Measurements from ENCODE around the gene PIH1D1.

Gene PIH1D1

DNA sequence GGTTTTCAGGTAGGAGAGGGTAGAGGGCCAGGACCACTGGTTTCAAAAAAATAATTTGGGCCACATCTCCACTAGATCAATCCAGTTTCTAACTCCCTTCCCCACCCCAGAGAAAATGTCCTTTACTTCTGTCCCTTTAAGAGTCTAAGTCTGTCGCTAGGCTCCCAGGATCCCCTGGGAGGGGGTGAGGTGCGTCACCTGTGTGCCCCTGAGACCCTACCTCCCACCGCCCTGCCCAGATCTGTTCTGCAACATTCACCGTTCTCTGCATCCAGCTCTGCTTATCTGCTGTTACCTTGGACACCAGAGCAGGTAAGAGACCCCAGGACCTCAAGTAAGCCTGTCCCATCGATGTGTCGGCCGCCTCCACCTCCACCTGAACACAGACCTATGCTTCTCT lies 26.4 kb downstream of the PIH1D1 start, which contains the start of gene GFY:
GFY (plus strand) TSS at position 211 of the 400 bp plus-strand sequence. CDS start 1,043 bp downstream, outside the sequence.
- no peaks in the 10 kb centered on the region for H3K27me3 ChIP-seq (ENCODE audit: insufficient read depth, low read length, poor library complexity, severe bottlenecking)
- peaks cover 31% of the 10 kb centered on the region for H3K4me1 ChIP-seq (ENCODE audit: insufficient read depth, low read length, poor library complexity, severe bottlenecking)
- no peaks in the 10 kb centered on the region for H4K20me1 ChIP-seq (ENCODE audit: insufficient read depth, low read length, poor library complexity, severe bottlenecking)
- H3K4me2 ChIP-seq (ENCODE audit: low read depth, low read length, poor library complexity, severe bottlenecking) = peak within 1 kb of the TSS; percentile 68
- H3K36me3 ChIP-seq (ENCODE audit: insufficient read depth, low read length) = no peaks in the 10 kb centered on the region
- H3K4me3 ChIP-seq (ENCODE audit: low read length, poor library complexity, severe bottlenecking) = peak within 1 kb of the TSS; percentile 50
- H3K9me3 ChIP-seq (ENCODE audit: insufficient read depth, low read depth, low read length) = no peaks in the 10 kb centered on the region
- H3K9me2 ChIP-seq (replicated peaks; ENCODE audit: low read depth, low read length) = no peaks in the 10 kb centered on the region
- no peak within 1 kb of the TSS for H2AFZ ChIP-seq (ENCODE audit: low read length)
- H3K9ac ChIP-seq (ENCODE audit: low read depth, low read length, poor library complexity, severe bottlenecking) = peak within 1 kb of the TSS; percentile 50
- H3F3A ChIP-seq (ENCODE audit: low read depth) = no peaks in the 10 kb centered on the region
- H3K79me2 ChIP-seq (ENCODE audit: insufficient read depth, low read length) = no peaks in the 10 kb centered on the region
- TF ChIP-seq, protein P1, sequence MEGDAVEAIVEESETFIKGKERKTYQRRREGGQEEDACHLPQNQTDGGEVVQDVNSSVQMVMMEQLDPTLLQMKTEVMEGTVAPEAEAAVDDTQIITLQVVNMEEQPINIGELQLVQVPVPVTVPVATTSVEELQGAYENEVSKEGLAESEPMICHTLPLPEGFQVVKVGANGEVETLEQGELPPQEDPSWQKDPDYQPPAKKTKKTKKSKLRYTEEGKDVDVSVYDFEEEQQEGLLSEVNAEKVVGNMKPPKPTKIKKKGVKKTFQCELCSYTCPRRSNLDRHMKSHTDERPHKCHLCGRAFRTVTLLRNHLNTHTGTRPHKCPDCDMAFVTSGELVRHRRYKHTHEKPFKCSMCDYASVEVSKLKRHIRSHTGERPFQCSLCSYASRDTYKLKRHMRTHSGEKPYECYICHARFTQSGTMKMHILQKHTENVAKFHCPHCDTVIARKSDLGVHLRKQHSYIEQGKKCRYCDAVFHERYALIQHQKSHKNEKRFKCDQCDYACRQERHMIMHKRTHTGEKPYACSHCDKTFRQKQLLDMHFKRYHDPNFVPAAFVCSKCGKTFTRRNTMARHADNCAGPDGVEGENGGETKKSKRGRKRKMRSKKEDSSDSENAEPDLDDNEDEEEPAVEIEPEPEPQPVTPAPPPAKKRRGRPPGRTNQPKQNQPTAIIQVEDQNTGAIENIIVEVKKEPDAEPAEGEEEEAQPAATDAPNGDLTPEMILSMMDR (conservative IDR thresholded peaks at IDR 0.05; ENCODE audit: low read length) = no peak
- no peak for TF ChIP-seq EZH2phosphoT487 (IDR thresholded peaks at IDR 0.05; ENCODE audit: borderline replicate concordance)

- no peaks in the 10 kb centered on the region for H4K20me1 ChIP-seq (ENCODE audit: insufficient read depth, low read length, poor library complexity, severe bottlenecking)
- H2AFZ ChIP-seq (ENCODE audit: low read length) = peak overlapping the region; percentile 40
- no peaks in the 10 kb centered on the region for H3K9me3 ChIP-seq (ENCODE audit: insufficient read depth, low read depth, low read length)
- H3K4me2 ChIP-seq (ENCODE audit: low read depth, low read length, poor library complexity, severe bottlenecking) = peak overlapping the region; percentile 68
- H3F3A ChIP-seq (ENCODE audit: low read depth) = no peaks in the 10 kb centered on the region
- H3K9me2 ChIP-seq (replicated peaks; ENCODE audit: low read depth, low read length) = no peaks in the 10 kb centered on the region
- TF ChIP-seq EZH2phosphoT487 (IDR thresholded peaks at IDR 0.05; ENCODE audit: borderline replicate concordance) = no peak
- TF ChIP-seq, protein P1 (conservative IDR thresholded peaks at IDR 0.05; ENCODE audit: low read length) = no peak
- no peaks in the 10 kb centered on the region for H3K27me3 ChIP-seq (ENCODE audit: insufficient read depth, low read length, poor library complexity, severe bottlenecking)
- peak overlapping the region; percentile 50 for H3K4me3 ChIP-seq (ENCODE audit: low read length, poor library complexity, severe bottlenecking)
- peaks cover 37% of the 10 kb centered on the region for H3K4me1 ChIP-seq (ENCODE audit: insufficient read depth, low read length, poor library complexity, severe bottlenecking)
- H3K9ac ChIP-seq (ENCODE audit: low read depth, low read length, poor library complexity, severe bottlenecking) = peak overlapping the region; percentile 50
- no peaks in the 10 kb centered on the region for H3K79me2 ChIP-seq (ENCODE audit: insufficient read depth, low read length)
- no peaks in the 10 kb centered on the region for H3K36me3 ChIP-seq (ENCODE audit: insufficient read depth, low read length)
Observed at GRCh38 chr19:49423985-49424303, 27.7 kb downstream of the PIH1D1 start.

DNA sequence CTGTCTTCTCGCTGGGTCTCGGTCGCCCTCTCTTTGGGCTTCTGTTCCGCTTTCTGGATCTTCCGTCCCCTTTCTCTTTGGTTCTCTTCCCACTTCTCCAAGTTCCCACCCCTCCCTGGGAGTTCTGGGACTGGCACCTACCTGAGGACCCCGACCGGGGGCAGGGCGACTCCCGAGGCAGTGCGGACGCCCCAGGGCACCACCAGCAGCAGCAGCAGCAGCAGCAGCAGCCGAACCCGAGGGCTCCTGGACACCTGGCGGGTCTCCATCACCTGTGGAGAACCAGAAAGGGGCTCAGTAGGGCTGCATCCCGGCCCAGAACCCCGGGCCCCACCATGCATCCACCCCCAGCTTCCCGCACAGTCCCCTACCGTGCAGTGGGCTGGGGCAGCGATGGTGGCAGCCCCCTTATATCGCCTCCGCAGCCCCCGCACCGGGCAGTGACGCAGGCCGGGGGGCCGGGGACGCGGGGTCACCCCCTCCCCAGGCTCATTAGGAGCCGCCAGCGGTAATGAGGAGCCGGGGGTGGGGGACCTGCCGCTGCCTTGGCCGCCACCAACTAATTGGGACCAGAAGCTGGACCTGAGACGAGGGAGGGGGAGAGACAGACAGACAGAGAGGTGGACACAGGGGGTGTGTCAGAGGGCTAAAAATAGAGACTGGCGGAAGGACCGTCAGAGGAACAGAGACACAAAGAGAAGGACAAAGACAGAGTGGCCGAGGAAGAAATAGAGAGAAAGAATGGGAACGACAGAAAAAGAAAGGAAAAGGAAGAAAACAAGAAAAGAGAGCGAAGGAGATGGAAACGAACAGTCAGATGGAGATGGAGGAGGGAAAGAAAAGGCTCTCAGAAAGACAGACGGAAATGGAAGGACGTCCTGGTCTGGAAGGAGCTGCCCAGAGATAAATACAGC lies 28.3 kb downstream of the PIH1D1 start, which contains the start of gene PTH2:
PTH2 (minus strand) TSS at position 371 of the 914 bp plus-strand sequence; CDS start at position 269, 102 bp downstream.
- H3K36me3 ChIP-seq (ENCODE audit: insufficient read depth, low read length) = no peaks in the 10 kb centered on the region
- H3K4me3 ChIP-seq (ENCODE audit: low read length, poor library complexity, severe bottlenecking) = peak within 1 kb of the TSS; percentile 50
- peaks cover 37% of the 10 kb centered on the region for H3K4me1 ChIP-seq (ENCODE audit: insufficient read depth, low read length, poor library complexity, severe bottlenecking)
- no peak for TF ChIP-seq EZH2phosphoT487 (IDR thresholded peaks at IDR 0.05; ENCODE audit: borderline replicate concordance)
- TF ChIP-seq, protein P1 (conservative IDR thresholded peaks at IDR 0.05; ENCODE audit: low read length) = no peak
- H3K9ac ChIP-seq (ENCODE audit: low read depth, low read length, poor library complexity, severe bottlenecking) = peak within 1 kb of the TSS; percentile 50
- H3K79me2 ChIP-seq (ENCODE audit: insufficient read depth, low read length) = no peaks in the 10 kb centered on the region
- no peaks in the 10 kb centered on the region for H3K9me3 ChIP-seq (ENCODE audit: insufficient read depth, low read depth, low read length)
- no peaks in the 10 kb centered on the region for H3K9me2 ChIP-seq (replicated peaks; ENCODE audit: low read depth, low read length)
- H2AFZ ChIP-seq (ENCODE audit: low read length) = peak within 1 kb of the TSS; percentile 40
- peak within 1 kb of the TSS; percentile 68 for H3K4me2 ChIP-seq (ENCODE audit: low read depth, low read length, poor library complexity, severe bottlenecking)
- no peaks in the 10 kb centered on the region for H3F3A ChIP-seq (ENCODE audit: low read depth)
- no peaks in the 10 kb centered on the region for H4K20me1 ChIP-seq (ENCODE audit: insufficient read depth, low read length, poor library complexity, severe bottlenecking)
- H3K27me3 ChIP-seq (ENCODE audit: insufficient read depth, low read length, poor library complexity, severe bottlenecking) = no peaks in the 10 kb centered on the region

All from Loucy (cell line).